Caco-2 (cell line): ENCODE data around the gene IGFL4. TPM values are rescaled to one million over a fixed set of nuclear protein-coding genes. Genes with fewer than 3 reads are reported as not detected.

Experiments
- BruUV-seq: library from RNA; stranded (reverse); fragments of 400-500 nt; replicated peaks from 2 replicates; lab custom pipeline; 2021; lab: Mats Ljungman, UMichigan
- CTCF ChIA-PET: fragments of 300-600 bp; sonication (Branson Sonifier 250); formaldehyde crosslinking; loops from one replicate; lab custom pipeline; 2022; ENCODE audit warnings: antibody characterized with exemption; lab: Charles Lee
- POLR2A ChIA-PET: fragments of 300-600 bp; sonication (Branson Sonifier 250); formaldehyde crosslinking; loops from one replicate; lab custom pipeline; 2022; ENCODE audit warnings: antibody characterized with exemption; lab: Charles Lee
- DNase-seq, 2 experiments: peaks; one replicate each; pipeline versions ENCODE4 v3.0.0 to v3.0.0-alpha.2; 2020 to 2022
- H3K27me3 ChIP-seq: replicated peaks from 2 replicates; pipeline ENCODE4 v1.6.0; 2011; ENCODE audit warnings: low read length; ENCODE audit not compliant: control insufficient read depth, insufficient read depth
- H3K36me3 ChIP-seq: 2 replicates; pipeline ENCODE4 v1.5.1; 2011; ENCODE audit warnings: low read length; ENCODE audit not compliant: control insufficient read depth, insufficient read depth
- H3K4me1 ChIP-seq: fragments of 250-450 bp; sonication (Bioruptor Pico); 2 replicates; pipeline ENCODE4 v1.5.1; 2020; ENCODE audit warnings: mild to moderate bottlenecking
- H3K4me3 ChIP-seq: 2 replicates; pipeline ENCODE4 v1.5.1; 2011; ENCODE audit warnings: low read depth, mild to moderate bottlenecking, control low read depth, low read length
- H3K9me3 ChIP-seq: fragments of 250-450 bp; sonication (Bioruptor Pico); 2 replicates; pipeline ENCODE4 v1.5.1; 2020; ENCODE audit warnings: mild to moderate bottlenecking, moderate library complexity
- H3K27ac Mint-ChIP-seq: one replicate; pipeline ENCODE4 v1.8.0; 2022; ENCODE audit warnings: mixed read lengths; ENCODE audit not compliant: unreplicated experiment
- H3K27me3 Mint-ChIP-seq: one replicate; pipeline ENCODE4 v1.8.0; 2022; ENCODE audit warnings: mixed read lengths; ENCODE audit not compliant: insufficient read depth, unreplicated experiment
- H3K36me3 Mint-ChIP-seq: one replicate; pipeline ENCODE4 v1.8.0; 2022; ENCODE audit warnings: mild to moderate bottlenecking, mixed read lengths; ENCODE audit not compliant: insufficient read depth, unreplicated experiment
- H3K4me1 Mint-ChIP-seq: one replicate; pipeline ENCODE4 v1.8.0; 2022; ENCODE audit warnings: low read depth, mixed read lengths; ENCODE audit not compliant: unreplicated experiment
- H3K4me3 Mint-ChIP-seq: one replicate; pipeline ENCODE4 v1.8.0; 2022; ENCODE audit warnings: mild to moderate bottlenecking, moderate library complexity, mixed read lengths; ENCODE audit not compliant: unreplicated experiment
- H3K9me3 Mint-ChIP-seq: one replicate; pipeline ENCODE4 v1.8.0; 2022; ENCODE audit warnings: mixed read lengths; ENCODE audit not compliant: unreplicated experiment
- intact Hi-C: fragments of 100-400 bp; cut with micrococcal nuclease; formaldehyde crosslinking; loops from one replicate; pipeline ENCODE4 v1.10.0; 2022; ENCODE audit not compliant: unreplicated experiment
- total RNA-seq: library from RNA; stranded (reverse); gene quantifications from 2 replicates; pipeline ENCODE4 v1.2.3, GENCODE V29; 2022
- TF ChIP-seq, protein P1 (sequence below), 2 experiments: fragments of 200-600 bp in 1 of 2; IDR thresholded peaks; 1 replicate in 1 of 2; 2 replicates in 1 of 2; pipeline versions ENCODE4 v1.5.1 to v1.8.0; 2011 to 2022; ENCODE audit warnings: antibody characterized with exemption in 1 of 2, control low read depth in 1 of 2, inconsistent platforms in 1 of 2, low read depth in 1 of 2, low read length in 1 of 2, mild to moderate bottlenecking in 1 of 2, moderate library complexity in 1 of 2; ENCODE audit not compliant: insufficient read depth in 1 of 2, severe bottlenecking in 1 of 2, unreplicated experiment in 1 of 2

Gene IGFL4
- total RNA-seq, 1 experiment from 2014 or later: 4.4 TPM

DNA sequence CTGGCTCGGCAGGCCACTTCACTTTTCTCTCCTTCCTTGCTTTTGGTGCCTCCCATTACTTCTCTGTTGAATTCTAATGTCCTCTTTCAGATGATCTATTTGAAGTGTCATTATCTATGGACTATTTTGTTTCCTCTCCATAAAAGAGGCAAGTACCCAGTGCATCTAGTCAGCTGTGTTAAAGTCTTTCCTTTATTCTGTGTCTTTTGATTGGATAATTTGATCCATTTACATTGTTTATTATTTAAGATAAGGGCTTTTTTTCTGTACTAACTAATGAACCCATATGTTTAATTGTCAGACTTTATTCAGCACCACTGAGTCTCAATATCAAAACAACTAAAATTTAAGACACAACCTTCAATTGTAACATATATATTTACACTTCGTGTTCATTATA lies 47.3 kb upstream of the IGFL4 start:
- TF ChIP-seq, protein P1, sequence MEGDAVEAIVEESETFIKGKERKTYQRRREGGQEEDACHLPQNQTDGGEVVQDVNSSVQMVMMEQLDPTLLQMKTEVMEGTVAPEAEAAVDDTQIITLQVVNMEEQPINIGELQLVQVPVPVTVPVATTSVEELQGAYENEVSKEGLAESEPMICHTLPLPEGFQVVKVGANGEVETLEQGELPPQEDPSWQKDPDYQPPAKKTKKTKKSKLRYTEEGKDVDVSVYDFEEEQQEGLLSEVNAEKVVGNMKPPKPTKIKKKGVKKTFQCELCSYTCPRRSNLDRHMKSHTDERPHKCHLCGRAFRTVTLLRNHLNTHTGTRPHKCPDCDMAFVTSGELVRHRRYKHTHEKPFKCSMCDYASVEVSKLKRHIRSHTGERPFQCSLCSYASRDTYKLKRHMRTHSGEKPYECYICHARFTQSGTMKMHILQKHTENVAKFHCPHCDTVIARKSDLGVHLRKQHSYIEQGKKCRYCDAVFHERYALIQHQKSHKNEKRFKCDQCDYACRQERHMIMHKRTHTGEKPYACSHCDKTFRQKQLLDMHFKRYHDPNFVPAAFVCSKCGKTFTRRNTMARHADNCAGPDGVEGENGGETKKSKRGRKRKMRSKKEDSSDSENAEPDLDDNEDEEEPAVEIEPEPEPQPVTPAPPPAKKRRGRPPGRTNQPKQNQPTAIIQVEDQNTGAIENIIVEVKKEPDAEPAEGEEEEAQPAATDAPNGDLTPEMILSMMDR (IDR thresholded peaks at IDR 0.05; ENCODE audit: insufficient read depth in 1 of 2, low read depth in 1 of 2, low read length in 1 of 2, severe bottlenecking in 1 of 2, unreplicated experiment in 1 of 2): no peak
- H3K9me3 Mint-ChIP-seq: peaks cover 77% of the 10 kb centered on the region
- no peaks in the 10 kb centered on the region for H3K36me3 ChIP-seq
- no peaks in the 10 kb centered on the region for H3K27me3 Mint-ChIP-seq
- peaks cover 28% of the 10 kb centered on the region for H3K9me3 ChIP-seq
- H3K27me3 ChIP-seq: no peaks in the 10 kb centered on the region
- no peak overlapping the region for H3K4me3 ChIP-seq
- no TSS peak for BruUV-seq
- H3K4me1 Mint-ChIP-seq: no peaks in the 10 kb centered on the region
- ChIA-PET POLR2A (no interaction called here), CTCF (no interaction called here)
- no peaks in the 10 kb centered on the region for H3K36me3 Mint-ChIP-seq
- no peak for DNase-seq
- H3K4me1 ChIP-seq: peaks cover 4% of the 10 kb centered on the region; the same call in 1 of the 2 replicates
- intact Hi-C loops: no loop called here
- H3K27ac Mint-ChIP-seq: no peak overlapping the region
- H3K4me3 Mint-ChIP-seq: no peak overlapping the region

DNA sequence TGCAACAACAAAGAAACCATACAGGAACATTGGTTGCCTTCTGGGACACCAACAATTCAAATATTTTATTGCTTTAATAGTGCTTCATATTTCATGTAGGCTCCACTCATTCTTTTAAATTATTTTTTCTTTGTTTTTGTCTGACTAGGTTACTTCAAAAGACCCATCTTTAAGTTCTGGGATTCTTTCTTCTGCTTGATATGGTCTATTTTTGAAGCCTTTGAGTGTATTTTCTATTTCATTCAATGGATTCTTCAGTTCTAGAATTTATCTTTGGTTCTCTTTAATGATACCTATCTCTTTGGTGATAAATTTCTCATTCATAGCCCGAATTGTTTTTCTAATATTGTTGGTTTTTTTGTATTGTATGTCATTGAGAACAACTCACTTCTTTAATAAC lies 45.1 kb upstream of the IGFL4 start:
- TF ChIP-seq, protein P1 (IDR thresholded peaks at IDR 0.05; ENCODE audit: insufficient read depth in 1 of 2, low read depth in 1 of 2, low read length in 1 of 2, severe bottlenecking in 1 of 2, unreplicated experiment in 1 of 2): no peak
- ChIA-PET POLR2A (no interaction called here), CTCF (no interaction called here)
- Histone ChIP-seq H3K4me3 (no peak overlapping the region), H3K9me3 (peaks cover 29% of the 10 kb centered on the region), H3K27me3 (no peaks in the 10 kb centered on the region), H3K36me3 (no peaks in the 10 kb centered on the region), H3K4me1 (peaks cover 9% of the 10 kb centered on the region; the same call in 1 of the 2 replicates)
- Mint-ChIP-seq H3K4me3 (no peak overlapping the region), H3K27ac (no peak overlapping the region), H3K9me3 (peaks cover 73% of the 10 kb centered on the region), H3K4me1 (no peaks in the 10 kb centered on the region), H3K27me3 (no peaks in the 10 kb centered on the region), H3K36me3 (no peaks in the 10 kb centered on the region)
- BruUV-seq: no TSS peak
- DNase-seq: no peak
- intact Hi-C loops: no loop called here

DNA sequence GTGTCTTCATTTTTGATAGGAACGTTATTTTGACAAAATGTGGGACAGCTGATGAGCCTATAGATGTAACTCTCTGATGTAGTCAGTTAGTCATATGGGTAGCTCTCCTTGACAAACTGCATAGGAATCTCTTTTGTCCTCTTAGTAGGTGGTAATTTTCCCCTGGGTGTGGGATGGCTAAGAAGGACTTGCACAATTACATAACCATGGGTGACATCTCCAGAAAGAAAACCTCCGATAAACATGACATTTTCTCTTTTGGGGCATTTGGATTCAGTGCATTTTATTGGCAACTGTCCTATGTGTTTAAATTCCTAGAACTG lies 41.9 kb upstream of the IGFL4 start:
- peak overlapping the region; percentile 19 for H3K27ac Mint-ChIP-seq
- H3K9me3 Mint-ChIP-seq: peaks cover 41% of the 10 kb centered on the region

More for the DNA sequence above, 41.9 kb upstream of the IGFL4 start:
- intact Hi-C loops: loop anchor here (1.0 kb wide), 2 partner anchors 107 to 183 kb away; no protein-coding TSS in a partner anchor
- Histone ChIP-seq H3K4me1 (peaks cover 5% of the 10 kb centered on the region; the same call in 1 of the 2 replicates), H3K4me3 (no peak overlapping the region), H3K9me3 (peaks cover 14% of the 10 kb centered on the region; the same call in 1 of the 2 replicates), H3K27me3 (no peaks in the 10 kb centered on the region), H3K36me3 (no peaks in the 10 kb centered on the region)
- TF ChIP-seq, protein P1 (IDR thresholded peaks at IDR 0.05; ENCODE audit: insufficient read depth in 1 of 2, low read depth in 1 of 2, low read length in 1 of 2, severe bottlenecking in 1 of 2, unreplicated experiment in 1 of 2): no peak
- DNase-seq: no peak
- CTCF ChIA-PET: interaction anchor here (0.6 to 1.6 kb wide), 5 partner anchors 65 to 182 kb away, joined by 3 to 12 read pairs (median 6); partner anchors contain the start of gene IGFL2
- POLR2A ChIA-PET: no interaction called here
- Mint-ChIP-seq H3K27me3 (no peaks in the 10 kb centered on the region), H3K36me3 (no peaks in the 10 kb centered on the region), H3K4me3 (no peak overlapping the region), H3K4me1 (peaks cover 4% of the 10 kb centered on the region)
- no TSS peak for BruUV-seq
